HCT116 (cell line): ENCODE measurements around the gene CYP2C8. TPM values are rescaled to one million over a fixed set of nuclear protein-coding genes. Genes with fewer than 3 reads are reported as not detected.

Experiments
- ATAC-seq: fragments of 200-7000 bp; cut with Tn5 transposase; 2 replicates; pipeline ENCODE4 v1.9.1; 2020; ENCODE audit warnings: mild to moderate bottlenecking, moderate library complexity
- BruUV-seq: library from RNA; stranded (reverse); fragments of 400-500 nt; replicated peaks from 2 replicates; lab custom pipeline; 2021; lab: Mats Ljungman, UMichigan
- CTCF ChIA-PET: fragments of 300-600 bp; sonication (Branson Sonifier 250); formaldehyde crosslinking; loops from one replicate; lab custom pipeline; 2021; ENCODE audit warnings: antibody characterized with exemption; lab: Charles Lee
- POLR2A ChIA-PET: fragments of 300-600, 350-600 bp; sonication (Branson Sonifier 250); formaldehyde crosslinking; loops from one replicate; lab custom pipeline; 2021; ENCODE audit warnings: antibody characterized with exemption; lab: Charles Lee
- RAD21 ChIA-PET, 2 experiments: fragments of 300-600 bp; sonication (Branson Sonifier 250); formaldehyde crosslinking; loops; one replicate each; lab custom pipeline; 2023; ENCODE audit warnings: low total read pairs in 2 of 2; ENCODE audit not compliant: uncharacterized antibody in 2 of 2, unreplicated experiment in 2 of 2, low non-redundant PET in 1 of 2; lab: Charles Lee
- DNase-seq: peaks from one replicate; pipeline ENCODE4 v3.0.0-alpha.2; 2010; ENCODE audit warnings: low read depth, low spot score
- H2AFZ ChIP-seq: fragments of 200-600 bp; shearing (Covaris generic), sonication (generic); 2 replicates; pipeline ENCODE4 v1.6.1; 2017; ENCODE audit warnings: low read depth, mixed run types, mixed read lengths, antibody characterized with exemption, low read length; ENCODE audit not compliant: poor library complexity, severe bottlenecking
- H3K27ac ChIP-seq: 2 replicates; pipeline ENCODE4 v1.5.1; 2012; ENCODE audit warnings: low read depth, low read length
- H3K27me3 ChIP-seq: fragments of 200-600 bp; sonication (generic); 2 replicates; pipeline ENCODE4 v1.6.1; 2016; ENCODE audit warnings: mixed run types, low read length, mixed read lengths; ENCODE audit not compliant: insufficient read depth
- H3K36me3 ChIP-seq, 2 experiments: fragments of 200-500 bp in 1 of 2; fragments of 200-600 bp in 1 of 2; sonication (Bioruptor generic) in 1 of 2; sonication (generic) in 1 of 2; 2 replicates each; pipeline versions ENCODE4 v1.5.1 to v1.6.1; 2014 to 2016; ENCODE audit warnings: low read length in 2 of 2, inconsistent platforms in 1 of 2, mixed read lengths in 1 of 2, mixed run types in 1 of 2; ENCODE audit not compliant: insufficient read depth in 2 of 2, control insufficient read depth in 1 of 2
- H3K4me1 ChIP-seq, 2 experiments: fragments of 200-600 bp in 1 of 2; sonication (generic) in 1 of 2; 2 replicates each; pipeline versions ENCODE4 v1.5.1 to v1.6.1; 2012 to 2017; ENCODE audit warnings: low read length in 2 of 2, inconsistent platforms in 1 of 2, mild to moderate bottlenecking in 1 of 2, mixed read lengths in 1 of 2, mixed run types in 1 of 2, moderate library complexity in 1 of 2; ENCODE audit not compliant: insufficient read depth in 2 of 2, control insufficient read depth in 1 of 2
- H3K4me2 ChIP-seq: fragments of 200-600 bp; sonication (generic); 2 replicates; pipeline ENCODE4 v1.6.1; 2017; ENCODE audit warnings: mixed run types, low read length, mixed read lengths
- H3K4me3 ChIP-seq, 2 experiments: fragments of 200-600 bp in 1 of 2; sonication (generic) in 1 of 2; replicated peaks in 1 of 2; 2 replicates each; pipeline ENCODE4 v1.5.1; 2011 to 2016; ENCODE audit warnings: low read length in 2 of 2, control low read depth in 1 of 2, low read depth in 1 of 2, mild to moderate bottlenecking in 1 of 2, mixed read lengths in 1 of 2, mixed run types in 1 of 2
- H3K79me2 ChIP-seq: fragments of 200-600 bp; sonication (generic); 2 replicates; pipeline ENCODE4 v1.6.1; 2017; ENCODE audit warnings: mild to moderate bottlenecking, mixed run types, low read length, moderate library complexity, mixed read lengths; ENCODE audit not compliant: insufficient read depth
- H3K9ac ChIP-seq: fragments of 200-600 bp; sonication (generic); 2 replicates; pipeline ENCODE4 v1.6.1; 2016; ENCODE audit warnings: low read length, mixed read lengths
- H3K9me2 ChIP-seq: fragments of 200-600 bp; sonication (generic), shearing (Covaris generic); 2 replicates; pipeline ENCODE4 v1.6.1; 2017; ENCODE audit warnings: mixed run types, mild to moderate bottlenecking, moderate library complexity; ENCODE audit not compliant: insufficient read depth
- H3K9me3 ChIP-seq, 2 experiments: fragments of 200-500 bp in 1 of 2; fragments of 200-600 bp in 1 of 2; sonication (Bioruptor generic) in 1 of 2; sonication (generic) in 1 of 2; 2 replicates each; pipeline ENCODE4 v1.6.1; 2014 to 2017; ENCODE audit warnings: low read length in 2 of 2, mixed read lengths in 2 of 2, inconsistent platforms in 1 of 2, low read depth in 1 of 2, mild to moderate bottlenecking in 1 of 2, mixed run types in 1 of 2, moderate library complexity in 1 of 2; ENCODE audit not compliant: control insufficient read depth in 1 of 2, insufficient read depth in 1 of 2
- H4K20me1 ChIP-seq: fragments of 200-600 bp; sonication (generic), shearing (Covaris generic); 2 replicates; pipeline ENCODE4 v1.6.1; 2017; ENCODE audit warnings: mixed run types, mild to moderate bottlenecking, moderate library complexity; ENCODE audit not compliant: insufficient read depth
- CBX3 ChIP-seq: IDR thresholded peaks from 2 replicates; pipeline ENCODE4 v1.6.1; 2012; ENCODE audit warnings: low read depth
- EZH2 ChIP-seq: fragments of 200-600 bp; sonication (generic); IDR thresholded peaks from 2 replicates; pipeline ENCODE4 v1.6.1; 2017; ENCODE audit warnings: antibody characterized with exemption, mixed run types
- POLR2AphosphoS5 ChIP-seq: IDR thresholded peaks from 2 replicates; pipeline ENCODE4 v1.6.1; 2011; ENCODE audit warnings: mild to moderate bottlenecking, low read depth, low read length, moderate library complexity
- RAD21 ChIP-seq: IDR thresholded peaks from 2 replicates; pipeline ENCODE4 v1.6.1; 2012; ENCODE audit warnings: low read depth, mild to moderate bottlenecking
- SIN3A ChIP-seq: IDR thresholded peaks from 2 replicates; pipeline ENCODE4 v1.6.1; 2012; ENCODE audit warnings: low read depth
- SRF ChIP-seq: IDR thresholded peaks from 2 replicates; pipeline ENCODE4 v1.6.1; 2012; ENCODE audit warnings: low read depth
- TCF7L2 ChIP-seq: IDR thresholded peaks from 2 replicates; pipeline ENCODE4 v1.7.0; 2011; ENCODE audit warnings: borderline replicate concordance, inconsistent platforms; ENCODE audit not compliant: insufficient read depth, insufficient read length; ENCODE audit errors: extremely low read depth
- YY1 ChIP-seq: IDR thresholded peaks from 2 replicates; pipeline ENCODE4 v1.6.1; 2011; ENCODE audit warnings: low read length, low read depth, moderate library complexity, mild to moderate bottlenecking; ENCODE audit not compliant: insufficient replicate concordance; ENCODE audit errors: extremely low read depth
- ZFX ChIP-seq: fragments of 450-650 bp; IDR thresholded peaks from 2 replicates; pipeline ENCODE4 v1.6.1; 2017
- ZNF274 ChIP-seq: fragments of 200-500 bp; sonication (Bioruptor generic); IDR thresholded peaks from 2 replicates; pipeline ENCODE4 v1.6.1; 2014; ENCODE audit warnings: mild to moderate bottlenecking, low read depth, low read length, inconsistent platforms
- intact Hi-C: fragments of 100-400 bp; cut with micrococcal nuclease; formaldehyde crosslinking; loops from 2 replicates; pipeline ENCODE4 v1.10.0; 2022
- total RNA-seq: library from RNA; stranded (reverse); gene quantifications from one replicate; pipeline ENCODE4 v1.2.1, GENCODE V29; 2021; ENCODE audit not compliant: unreplicated experiment
- TF ChIP-seq, protein P1 (sequence below): IDR thresholded peaks from 2 replicates; pipeline ENCODE4 v1.6.1; 2012

The CYP2C8 gene
- total RNA-seq, 1 experiment from 2014 or later = 0.47 TPM

DNA sequence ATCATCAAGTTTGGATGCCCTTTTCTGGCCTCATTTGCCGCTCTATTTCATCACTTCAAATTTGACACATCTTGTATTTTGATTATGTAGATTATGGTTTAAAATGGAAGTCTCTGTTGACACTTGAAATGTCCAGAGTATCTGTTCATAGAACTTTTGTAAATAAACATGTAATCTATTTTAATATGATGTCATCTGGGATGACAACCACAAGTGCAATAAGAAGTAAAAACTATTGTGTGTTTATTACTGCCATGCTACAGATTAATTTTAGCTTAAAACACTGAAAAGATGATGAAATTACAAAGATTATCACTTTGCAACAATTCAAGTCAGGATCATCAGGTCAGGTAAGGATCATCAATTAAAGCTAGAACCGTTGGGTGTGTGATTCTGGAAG is 30.0 kb downstream of the CYP2C8 start:
- TF ChIP-seq TCF7L2 (no peak), YY1 (no peak), RAD21 (no peak), ZFX (no peak), CBX3 (no peak), POLR2AphosphoS5 (no peak), EZH2 (no peak), SIN3A (no peak), ZNF274 (no peak), SRF (no peak)
- TF ChIP-seq, protein P1, sequence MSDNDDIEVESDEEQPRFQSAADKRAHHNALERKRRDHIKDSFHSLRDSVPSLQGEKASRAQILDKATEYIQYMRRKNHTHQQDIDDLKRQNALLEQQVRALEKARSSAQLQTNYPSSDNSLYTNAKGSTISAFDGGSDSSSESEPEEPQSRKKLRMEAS = no peak
- RAD21 ChIA-PET = no interaction called here

More for the DNA sequence above, 30.0 kb downstream of the CYP2C8 start:
- H3K9ac ChIP-seq = no peak overlapping the region
- intact Hi-C loops = no loop called here
- no peak overlapping the region for H3K4me3 ChIP-seq
- H3K9me3 ChIP-seq = no peaks in the 10 kb centered on the region
- ChIA-PET POLR2A (no interaction called here), CTCF (no interaction called here)
- no peaks in the 10 kb centered on the region for H3K9me2 ChIP-seq
- DNase-seq (no peak), ATAC-seq (no peak)
- no peaks in the 10 kb centered on the region for H3K27me3 ChIP-seq
- H4K20me1 ChIP-seq = no peaks in the 10 kb centered on the region
- BruUV-seq = no TSS peak
- no peak overlapping the region for H3K27ac ChIP-seq
- no peaks in the 10 kb centered on the region for H3K36me3 ChIP-seq
- no peaks in the 10 kb centered on the region for H3K4me1 ChIP-seq
- H3K79me2 ChIP-seq = no peaks in the 10 kb centered on the region
- H3K4me2 ChIP-seq = no peak overlapping the region
- no peak overlapping the region for H2AFZ ChIP-seq
